H1 (cell line): ENCODE results near the gene SPDYE3. TPM values are rescaled to one million over a fixed set of nuclear protein-coding genes. Genes with fewer than 3 reads are reported as not detected.
"Not testable (repeated sequence)": the region's sequence is repeated elsewhere in the genome, so short reads cannot be mapped to it uniquely, and the experiment has no call there.

Experiments used
- CTCF ChIA-PET: fragments of 300-600 bp; sonication (Branson Sonifier 250); formaldehyde crosslinking; loops from one replicate; lab custom pipeline; 2021; ENCODE audit not compliant: partially characterized antibody; lab: Charles Lee
- POLR2A ChIA-PET: fragments of 300-600 bp; sonication (Branson Sonifier 250); formaldehyde crosslinking; loops from one replicate; lab custom pipeline; 2021; ENCODE audit warnings: inconsistent platforms; ENCODE audit not compliant: partially characterized antibody; lab: Charles Lee
- DNase-seq, 2 experiments: peaks; one replicate each; pipeline versions ENCODE4 v3.0.0 to v3.0.0-alpha.2; 2010 to 2022; ENCODE audit warnings: low spot score in 2 of 2, low read depth in 1 of 2, mixed read lengths in 1 of 2
- FAIRE-seq: peaks from 2 replicates; lab custom pipeline; 2011; peaks lifted over from hg19 to GRCh38; lab: Jason Lieb, UNC
- H2AFZ ChIP-seq: 2 replicates; pipeline ENCODE4 v1.8.1; 2012; ENCODE audit warnings: low read length, inconsistent platforms
- H2AK5ac ChIP-seq: 2 replicates; pipeline ENCODE4 v1.6.1; 2013; ENCODE audit warnings: low read depth, low read length
- H2BK120ac ChIP-seq: replicated peaks from 2 replicates; pipeline ENCODE3; 2013; ENCODE audit warnings: low read depth, low read length, inconsistent platforms
- H2BK12ac ChIP-seq: 2 replicates; pipeline ENCODE4 v1.6.1; 2013; ENCODE audit warnings: low read depth, low read length
- H2BK15ac ChIP-seq: 2 replicates; pipeline ENCODE4 v1.6.1; 2013; ENCODE audit warnings: low read length
- H2BK20ac ChIP-seq: 2 replicates; pipeline ENCODE4 v1.6.1; 2013; ENCODE audit warnings: low read length
- H2BK5ac ChIP-seq: 2 replicates; pipeline ENCODE4 v1.6.1; 2013; ENCODE audit warnings: low read depth, low read length
- H3K14ac ChIP-seq: 2 replicates; pipeline ENCODE4 v1.6.1; 2013; ENCODE audit warnings: inconsistent platforms; ENCODE audit not compliant: insufficient read length
- H3K18ac ChIP-seq: 2 replicates; pipeline ENCODE4 v1.6.1; 2013; ENCODE audit warnings: low read length; ENCODE audit errors: extremely low read depth
- H3K23ac ChIP-seq: 2 replicates; pipeline ENCODE4 v1.6.1; 2013; ENCODE audit warnings: inconsistent platforms; ENCODE audit not compliant: insufficient read length
- H3K23me2 ChIP-seq: 2 replicates; pipeline ENCODE4 v1.6.1; 2013; ENCODE audit warnings: low read depth, low read length
- H3K27ac ChIP-seq: 2 replicates; pipeline ENCODE4 v1.6.1; 2011; ENCODE audit warnings: low read depth, low read length, inconsistent platforms
- H3K27me3 ChIP-seq, 4 experiments: replicated peaks in 1 of 4; 1 replicate in 1 of 4; 2 replicates in 3 of 4; pipeline versions ENCODE4 v1.6.1 to v1.8.1; 2011 to 2013; ENCODE audit warnings: low read length in 3 of 4, mild to moderate bottlenecking in 3 of 4, inconsistent platforms in 2 of 4, mixed read lengths in 2 of 4, moderate library complexity in 1 of 4; ENCODE audit not compliant: control insufficient read depth in 3 of 4, insufficient read depth in 3 of 4; ENCODE audit errors: extremely low read depth in 1 of 4
- H3K36me3 ChIP-seq, 4 experiments: 2 replicates each; pipeline versions ENCODE4 v1.6.1 to v1.8.1; 2011 to 2013; ENCODE audit warnings: mild to moderate bottlenecking in 4 of 4, low read length in 3 of 4, moderate library complexity in 2 of 4, control low read depth in 1 of 4, inconsistent platforms in 1 of 4; ENCODE audit not compliant: insufficient read depth in 4 of 4, control insufficient read depth in 2 of 4
- H3K4ac ChIP-seq: replicated peaks from 2 replicates; pipeline ENCODE3; 2013; ENCODE audit warnings: low read length, low read depth, mixed read lengths, inconsistent platforms; ENCODE audit not compliant: insufficient read length
- H3K4me1 ChIP-seq, 4 experiments: replicated peaks in 1 of 4; 1 replicate in 1 of 4; 2 replicates in 3 of 4; pipeline versions ENCODE4 v1.6.1 to v1.8.1; 2011 to 2013; ENCODE audit warnings: low read length in 3 of 4, inconsistent platforms in 2 of 4, mixed read lengths in 1 of 4; ENCODE audit not compliant: insufficient read depth in 4 of 4, control insufficient read depth in 3 of 4
- H3K4me2 ChIP-seq, 2 experiments: 2 replicates each; pipeline versions ENCODE4 v1.6.1 to v1.8.1; 2011 to 2013; ENCODE audit warnings: low read depth in 2 of 2, low read length in 2 of 2, control low read depth in 1 of 2, inconsistent platforms in 1 of 2, mild to moderate bottlenecking in 1 of 2; ENCODE audit not compliant: insufficient read depth in 1 of 2
- H3K4me3 ChIP-seq, 4 experiments: fragments of 200-600, 300-600 bp in 1 of 4; sonication (generic), shearing (Covaris generic), sonication (Bioruptor Twin) in 1 of 4; 2 replicates each; pipeline versions ENCODE4 v1.5.1 to v1.8.1; 2011 to 2016; ENCODE audit warnings: low read length in 4 of 4, low read depth in 3 of 4, control low read depth in 2 of 4, inconsistent platforms in 2 of 4, mild to moderate bottlenecking in 2 of 4, mixed read lengths in 1 of 4, moderate library complexity in 1 of 4; ENCODE audit not compliant: insufficient read depth in 2 of 4; ENCODE audit errors: extremely low read depth in 1 of 4
- H3K56ac ChIP-seq: replicated peaks from 2 replicates; pipeline ENCODE3; 2013; ENCODE audit warnings: low read depth, mild to moderate bottlenecking, mixed read lengths, low read length, inconsistent platforms; ENCODE audit not compliant: insufficient read length
- H3K79me1 ChIP-seq: 2 replicates; pipeline ENCODE4 v1.6.1; 2013; ENCODE audit warnings: low read depth, low read length, control low read depth
- H3K79me2 ChIP-seq, 2 experiments: 2 replicates each; pipeline versions ENCODE4 v1.6.1 to v1.8.1; 2012 to 2013; ENCODE audit warnings: low read length in 2 of 2, mild to moderate bottlenecking in 2 of 2, inconsistent platforms in 1 of 2; ENCODE audit not compliant: insufficient read depth in 2 of 2, control insufficient read depth in 1 of 2
- H3K9ac ChIP-seq, 4 experiments: replicated peaks in 1 of 4; 1 replicate in 1 of 4; 2 replicates in 3 of 4; pipeline versions ENCODE4 v1.6.1 to v1.8.1; 2011 to 2013; ENCODE audit warnings: low read depth in 3 of 4, low read length in 3 of 4, control low read depth in 2 of 4, mild to moderate bottlenecking in 2 of 4, moderate library complexity in 2 of 4, inconsistent platforms in 1 of 4; ENCODE audit errors: extremely low read depth in 1 of 4
- H3K9me3 ChIP-seq, 2 experiments: 2 replicates each; pipeline versions ENCODE4 v1.6.1 to v1.8.1; 2012 to 2013; ENCODE audit warnings: mild to moderate bottlenecking in 2 of 2, moderate library complexity in 2 of 2, control low read depth in 1 of 2, inconsistent platforms in 1 of 2, low read depth in 1 of 2, low read length in 1 of 2, mixed read lengths in 1 of 2; ENCODE audit not compliant: insufficient read depth in 2 of 2
- H4K20me1 ChIP-seq, 2 experiments: replicated peaks in 1 of 2; 2 replicates each; pipeline versions ENCODE3 to v1.8.1; 2011 to 2013; ENCODE audit warnings: inconsistent platforms in 2 of 2, low read length in 2 of 2, mild to moderate bottlenecking in 1 of 2; ENCODE audit not compliant: insufficient read depth in 2 of 2, control insufficient read depth in 1 of 2
- H4K5ac ChIP-seq: 2 replicates; pipeline ENCODE4 v1.6.1; 2013; ENCODE audit warnings: low read length, low read depth, mixed read lengths, inconsistent platforms; ENCODE audit not compliant: insufficient read length
- H4K8ac ChIP-seq: 2 replicates; pipeline ENCODE4 v1.8.0; 2013; ENCODE audit warnings: mild to moderate bottlenecking, moderate library complexity, low read length, inconsistent platforms; ENCODE audit not compliant: insufficient read depth; ENCODE audit errors: extremely low read depth
- H4K91ac ChIP-seq: replicated peaks from 2 replicates; pipeline ENCODE3; 2013; ENCODE audit warnings: low read length, mixed read lengths, inconsistent platforms; ENCODE audit not compliant: insufficient read length
- WGBS, 2 experiments: shearing (Covaris generic) in 1 of 2; methylation state at CpG; one replicate each; pipeline versions ENCODE4 v1.1.6 to v1.1.7; 2013 to 2015; ENCODE audit warnings: low lambda C conversion rate in 2 of 2, mixed read lengths in 2 of 2, inconsistent platforms in 1 of 2, low coverage in 1 of 2, missing lambda C conversion rate in 1 of 2; ENCODE audit not compliant: insufficient replicate concordance in 2 of 2, insufficient coverage in 1 of 2, insufficient read length in 1 of 2; ENCODE audit errors: extremely low coverage in 1 of 2, missing lambda C conversion rate in 1 of 2; 5-methylcytosine and 5-hydroxymethylcytosine counted together
- polyA plus RNA-seq, 7 experiments: library from polyadenylated mRNA; depleted of rRNA in 3 of 7; stranded (reverse) in 5 of 7; unstranded in 2 of 7; fragments of >200 nt in 5 of 7; fragments of 200-250 nt in 2 of 7; gene quantifications; 1 replicate in 5 of 7; 2 replicates in 1 of 7; 4 replicates in 1 of 7; pipeline versions ENCODE4 v1.2.1 to v1.2.3, GENCODE V29; 2011 to 2013; ENCODE audit warnings: missing spikeins in 2 of 7, mixed read lengths in 2 of 7
- total RNA-seq: library from RNA; stranded (reverse); fragmentation: NEBNext Ultra II Directional; extraction: Animal tissue kit (Norgen Biotek cat#: 25700); gene quantifications from 2 replicates; pipeline ENCODE4 v1.2.1, GENCODE V29; 2021

Gene SPDYE3
- total and polyA plus RNA-seq, 2 of the 8 experiments (the other 6 are each of a cell fraction or from before 2014, with no cell fraction given) = not detected

DNA sequence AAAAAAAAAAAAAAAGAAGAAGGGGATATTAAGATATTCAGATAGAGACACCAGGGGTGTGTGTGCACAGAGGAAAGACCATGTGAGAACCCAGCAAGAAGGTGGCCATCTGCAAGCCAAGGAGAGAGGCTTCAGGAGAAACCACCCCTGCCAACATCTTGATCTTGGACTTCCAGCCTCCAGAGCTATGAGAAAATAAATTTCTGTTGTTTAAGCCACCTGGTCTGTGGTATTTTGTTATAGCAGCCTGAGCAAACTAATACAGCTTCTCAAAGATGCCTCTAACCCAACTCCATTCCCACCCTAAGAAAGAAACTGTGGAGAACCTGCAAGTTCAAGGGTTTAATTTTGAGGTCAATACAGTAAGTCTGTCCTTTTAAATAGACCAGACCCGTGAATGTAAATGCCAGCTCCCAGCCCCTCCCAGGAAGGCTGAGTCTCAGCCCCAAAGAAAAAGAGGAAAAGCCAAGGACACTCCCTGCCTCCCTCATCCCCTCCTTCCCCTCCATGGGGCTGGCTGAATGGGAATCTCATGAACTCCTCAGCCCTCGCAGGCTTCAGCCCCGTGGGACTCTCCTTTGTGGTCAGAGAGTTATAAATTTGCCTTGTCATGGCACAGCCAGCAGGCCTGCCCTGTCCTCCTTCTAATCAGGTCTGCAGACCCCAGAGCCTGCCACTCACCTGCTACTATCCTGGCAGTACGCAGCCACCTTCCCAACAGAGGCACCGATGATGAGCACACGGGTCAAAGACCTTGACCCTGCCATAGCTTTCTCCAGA lies 9.5 kb upstream of the SPDYE3 start:
- 92% methylated on average over 4 of the region's 6 CpGs; no CpG with 5 or more reads in 1 of the 2 experiments for WGBS, 2 experiments
- not testable (repeated sequence) for H3K23ac ChIP-seq, H2AK5ac ChIP-seq, H3K36me3 ChIP-seq, H2BK12ac ChIP-seq, H3K18ac ChIP-seq, H2BK15ac ChIP-seq, H3K27ac ChIP-seq, H3K27me3 ChIP-seq, H4K91ac ChIP-seq, H3K14ac ChIP-seq, H4K5ac ChIP-seq, H4K20me1 ChIP-seq, H2AFZ ChIP-seq, H3K4me3 ChIP-seq, H3K23me2 ChIP-seq, H3K9me3 ChIP-seq, H3K4me2 ChIP-seq, H3K4me1 ChIP-seq, FAIRE-seq, H2BK20ac ChIP-seq, H3K79me1 ChIP-seq, H2BK5ac ChIP-seq, H4K8ac ChIP-seq, DNase-seq, H3K9ac ChIP-seq, H3K4ac ChIP-seq, H2BK120ac ChIP-seq, H3K56ac ChIP-seq, H3K79me2 ChIP-seq
- CTCF ChIA-PET = interaction anchor here (0.6 kb wide), 1 partner anchor 14 kb away, joined by 3 read pairs; no protein-coding TSS in a partner anchor
- POLR2A ChIA-PET = interaction anchor here (0.6 kb wide), 1 partner anchor 71 kb away, joined by 3 read pairs; no protein-coding TSS in a partner anchor

DNA sequence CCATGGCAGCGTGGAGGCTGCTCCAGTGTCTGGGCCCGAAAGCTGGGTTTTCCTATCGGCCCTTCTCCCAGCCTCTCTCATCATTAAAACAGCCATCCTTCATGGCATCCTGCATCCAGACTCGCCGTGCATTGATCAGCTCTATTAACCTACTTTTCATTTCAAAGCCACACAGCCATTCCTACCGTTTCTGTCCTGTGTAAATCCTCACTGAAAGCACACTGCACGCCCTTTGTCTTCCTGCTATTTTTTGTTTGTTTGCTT lies 8.9 kb upstream of the SPDYE3 start:
- CTCF ChIA-PET, H3K18ac ChIP-seq, H4K20me1 ChIP-seq, POLR2A ChIA-PET, H3K4me2 ChIP-seq, H3K9ac ChIP-seq, H2BK120ac ChIP-seq, H3K56ac ChIP-seq, H4K5ac ChIP-seq, H3K36me3 ChIP-seq, H2AK5ac ChIP-seq, H2BK20ac ChIP-seq, H3K9me3 ChIP-seq, H3K4me3 ChIP-seq, H2BK15ac ChIP-seq, H3K79me2 ChIP-seq, H3K27me3 ChIP-seq, H2BK5ac ChIP-seq, H3K79me1 ChIP-seq, H3K23ac ChIP-seq, H3K4ac ChIP-seq, DNase-seq, H3K23me2 ChIP-seq, FAIRE-seq, H4K91ac ChIP-seq, H3K4me1 ChIP-seq, H4K8ac ChIP-seq, H2AFZ ChIP-seq, H3K14ac ChIP-seq, H2BK12ac ChIP-seq, H3K27ac ChIP-seq: not testable (repeated sequence)
- 86% methylated on average over 7 of the region's 7 CpGs; no CpG with 5 or more reads in 1 of the 2 experiments for WGBS, 2 experiments
